Measurements from ENCODE around the gene RASSF7.

Gene RASSF7

GRCh38 chr11:613369-613968 lies 52.7 kb downstream of the RASSF7 start:
- FAIRE-seq (peak; percentile 95), DNase-seq (ENCODE audit: insufficient read length, low spot score) (peak; percentile 72)
- TF ChIP-seq POLR2A (IDR thresholded peaks at IDR 0.05; ENCODE audit: low read depth, low read length) (peak; percentile 31; the same call in 1 of the 2 replicates), POU2F2 (IDR thresholded peaks at IDR 0.05; ENCODE audit: low read depth, low read length) (no peak), PAX5 (IDR thresholded peaks at IDR 0.05; ENCODE audit: insufficient read depth, low read length, severe bottlenecking) (no peak), SPI1 (IDR thresholded peaks at IDR 0.05; ENCODE audit: low read depth, low read length) (no peak), POLR2AphosphoS5 (IDR thresholded peaks at IDR 0.05; ENCODE audit: low read depth, low read length) (0 out of 2 replicates have a peak, but pooled peaks have one; percentile 35), TAF1 (IDR thresholded peaks at IDR 0.05; ENCODE audit: low read depth, low read length) (0 out of 2 replicates have a peak, but pooled peaks have one; percentile 28)

Measured in GM12891 (cell line).